HG03060 (cell line): ENCODE data around the gene AP3D1.
"Not testable (repeated sequence)": the region's sequence is repeated elsewhere in the genome, so short reads cannot be mapped to it uniquely, and the experiment has no call there.

Source experiments
- ATAC-seq: cut with Tn5 transposase; IDR thresholded peaks from one replicate; pipeline ENCODE4 v1.9.1; 2021; ENCODE audit warnings: low read depth, moderate number of reproducible peaks; ENCODE audit not compliant: unreplicated experiment

Gene AP3D1

DNA sequence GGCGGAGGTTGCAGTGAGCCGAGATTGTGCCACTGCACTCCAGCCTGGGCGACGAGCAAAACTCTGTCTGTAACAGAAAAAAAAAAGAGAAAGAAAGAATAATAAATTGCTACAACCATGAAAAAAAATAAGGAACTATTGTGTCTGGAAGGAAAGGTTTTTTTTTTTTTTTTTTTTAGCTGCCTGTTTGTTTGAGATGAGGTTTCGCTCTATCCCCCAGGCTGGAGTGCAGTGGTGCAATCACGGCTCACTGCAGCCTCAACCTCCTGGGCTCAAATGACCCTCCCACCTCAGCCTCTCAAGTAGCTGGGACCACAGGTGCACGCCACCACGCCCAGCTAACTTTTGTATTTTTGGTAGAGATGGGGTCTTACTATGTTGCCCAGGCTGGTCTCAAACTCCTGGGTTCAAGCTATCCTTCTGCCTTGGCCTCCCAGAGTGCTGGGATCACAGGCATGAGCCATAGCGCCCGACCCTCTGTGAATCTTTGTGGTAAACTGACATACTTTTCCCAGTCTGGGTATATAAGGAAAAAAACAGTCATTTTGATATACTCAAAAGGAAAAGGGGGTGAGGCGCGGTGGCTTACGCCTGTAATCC lies 59.3 kb downstream of the AP3D1 start:
- not testable (repeated sequence) for ATAC-seq

DNA sequence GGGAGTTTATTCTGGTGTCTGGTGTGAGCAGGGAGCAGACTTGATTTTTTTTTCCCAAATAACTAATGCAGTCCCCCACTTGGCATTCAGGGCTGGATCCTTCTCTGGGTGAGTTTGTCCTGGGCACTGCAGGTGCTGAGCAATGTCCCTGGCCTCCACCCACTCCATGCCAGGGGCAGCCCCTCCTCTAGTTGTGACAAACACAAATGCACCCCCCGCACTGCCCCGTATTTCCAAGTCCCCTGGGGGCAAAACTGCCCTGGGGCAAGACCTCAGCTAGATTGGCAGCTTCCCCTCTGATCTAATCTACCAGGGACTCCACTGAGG lies 61.7 kb downstream of the AP3D1 start:
- no peak for ATAC-seq

DNA sequence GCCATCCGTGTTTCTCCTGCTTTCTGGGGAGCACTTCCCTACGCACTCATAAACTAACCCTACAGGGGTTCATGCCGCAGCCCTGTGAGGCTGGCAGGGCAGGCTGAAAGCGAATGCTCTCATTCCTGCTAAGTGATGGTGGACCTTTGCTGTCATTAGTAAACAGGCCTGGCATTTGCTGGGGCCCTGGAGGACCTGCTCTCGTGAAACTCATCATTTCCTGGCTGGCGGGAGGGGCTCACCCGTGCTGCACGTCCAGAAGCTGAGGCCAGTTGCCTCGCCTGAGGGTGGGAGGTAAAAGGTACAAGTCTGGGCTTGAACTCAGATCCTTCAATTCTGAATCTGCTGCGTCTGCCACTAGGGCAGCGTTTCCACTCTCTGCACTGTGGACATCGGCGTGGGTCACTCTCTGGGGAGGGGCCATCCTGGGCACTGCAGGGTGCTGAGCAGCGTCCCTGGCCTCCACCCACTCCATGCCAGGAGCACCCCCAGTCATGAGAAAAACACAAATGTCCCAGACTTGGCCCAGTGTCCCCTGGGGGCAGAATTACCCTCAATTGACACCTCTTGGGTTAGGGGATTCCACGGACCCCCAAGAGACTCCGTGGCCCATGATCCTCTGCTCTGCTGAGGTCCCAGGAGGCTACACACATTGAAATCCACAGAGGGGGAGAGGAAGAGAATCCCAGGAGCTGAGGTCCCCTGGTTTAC lies 62.2 kb downstream of the AP3D1 start:
- no peak for ATAC-seq

DNA sequence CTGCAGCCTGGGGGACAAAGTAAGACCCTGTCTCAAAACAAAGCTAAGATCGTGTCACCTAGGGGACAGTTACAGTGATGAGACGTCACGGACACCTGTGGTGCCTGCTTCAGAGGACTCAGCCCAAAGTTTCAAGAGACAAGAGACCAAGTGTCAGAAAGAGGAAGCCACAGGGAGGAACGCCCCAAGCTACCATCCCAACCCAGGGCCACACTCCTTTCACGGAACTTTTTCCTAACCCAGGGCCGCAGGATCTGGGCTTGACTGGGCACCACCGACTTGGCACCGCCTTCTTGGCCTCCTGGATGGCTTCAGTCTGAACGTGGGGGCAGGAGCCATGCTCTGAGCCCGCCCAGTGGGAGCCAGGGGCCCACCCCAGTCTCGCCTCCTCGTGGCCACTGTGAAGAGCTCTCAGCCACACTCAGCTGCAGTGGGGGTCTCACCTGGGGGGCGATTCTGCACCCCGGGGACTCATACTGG lies 63.7 kb downstream of the AP3D1 start:
- ATAC-seq = no peak

DNA sequence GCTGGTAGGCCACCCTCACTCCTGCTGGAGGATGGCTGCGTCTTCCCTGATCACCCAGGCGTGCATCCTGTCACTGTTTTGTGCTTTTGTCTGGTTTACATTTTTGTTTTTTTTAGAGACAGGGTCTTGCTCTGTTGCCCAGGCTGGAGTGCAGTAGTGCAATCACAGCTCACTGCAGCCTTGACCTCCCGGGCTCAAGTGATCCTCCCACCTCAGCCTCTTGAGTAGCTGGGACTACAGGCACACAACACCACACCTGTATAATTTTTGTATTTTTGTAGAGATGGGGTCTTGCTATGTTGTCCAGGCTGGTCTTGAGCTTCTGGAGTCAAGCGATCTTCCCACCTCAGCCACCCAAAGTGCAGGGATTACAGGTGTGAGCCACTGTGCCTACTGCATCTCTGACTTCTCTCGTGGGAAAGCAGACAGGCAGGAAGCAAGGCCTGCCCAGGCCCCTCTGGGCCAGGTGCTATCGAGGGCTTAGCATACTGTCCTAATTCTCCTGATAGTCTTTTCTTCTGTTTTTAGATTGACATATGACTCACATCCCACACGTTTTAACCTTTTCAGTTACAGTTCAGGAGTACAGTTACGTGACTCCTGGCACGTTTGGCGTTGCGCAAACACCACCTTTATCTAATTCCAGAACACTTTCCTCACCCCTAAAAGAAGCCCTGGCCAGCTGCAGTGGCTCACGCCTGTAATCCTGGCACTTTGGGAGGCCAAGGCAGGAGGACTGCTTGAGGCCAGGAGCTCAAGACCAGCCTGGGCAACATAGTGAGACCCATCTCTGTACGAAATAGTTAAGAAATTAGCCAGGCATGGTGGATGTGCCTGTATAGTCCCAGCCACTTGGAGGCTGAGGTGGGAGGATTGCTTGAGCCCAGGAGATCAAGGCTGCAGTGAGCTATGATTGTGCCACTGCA lies 64.4 kb downstream of the AP3D1 start:
- not testable (repeated sequence) for ATAC-seq

DNA sequence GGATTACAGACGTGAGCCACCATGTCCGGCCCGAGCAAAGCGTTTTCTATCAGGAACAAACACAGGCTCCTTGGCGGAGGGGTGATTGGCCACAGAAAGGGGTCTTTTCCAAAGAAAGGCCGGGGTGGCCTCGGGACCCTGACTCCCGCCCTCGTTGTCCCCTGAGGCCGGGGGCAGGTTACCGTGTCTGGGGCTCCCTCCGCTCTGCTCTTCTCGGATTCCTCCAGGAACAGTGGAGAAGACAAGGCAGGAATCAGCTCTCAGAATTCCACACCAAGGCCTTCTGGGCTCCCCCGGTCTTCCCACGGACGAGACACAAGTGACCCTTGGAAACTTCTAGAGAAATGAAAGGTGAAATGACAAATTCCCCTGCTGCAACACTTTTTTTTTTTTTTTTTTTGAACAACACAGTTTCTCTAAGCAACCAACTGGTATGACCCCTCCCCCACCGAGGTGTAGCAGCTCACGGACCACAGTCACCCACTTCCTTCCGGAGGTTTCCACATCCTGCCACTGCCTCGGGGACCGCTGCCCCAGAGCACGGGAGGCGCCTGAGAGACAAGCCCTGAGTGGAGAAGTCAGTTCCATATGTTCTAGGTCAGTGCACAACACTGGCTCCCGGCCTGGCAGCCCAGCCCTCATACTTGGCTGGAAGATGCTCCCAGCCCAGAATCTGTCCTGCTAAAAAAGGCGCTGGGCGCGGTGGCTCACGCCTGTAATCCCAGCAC lies 66.2 kb downstream of the AP3D1 start:
- no peak for ATAC-seq

GRCh38 chr19:2083174-2083854 lies 68.1 kb downstream of the AP3D1 start:
- ATAC-seq = no peak

- no peak for ATAC-seq
Observed at GRCh38 chr19:2081873-2082810, 69.2 kb downstream of the AP3D1 start.

- ATAC-seq = no peak
Observed at GRCh38 chr19:2080336-2080988, 70.9 kb downstream of the AP3D1 start.

- ATAC-seq = no peak
Observed at GRCh38 chr19:2079865-2080301, 71.5 kb downstream of the AP3D1 start.

DNA sequence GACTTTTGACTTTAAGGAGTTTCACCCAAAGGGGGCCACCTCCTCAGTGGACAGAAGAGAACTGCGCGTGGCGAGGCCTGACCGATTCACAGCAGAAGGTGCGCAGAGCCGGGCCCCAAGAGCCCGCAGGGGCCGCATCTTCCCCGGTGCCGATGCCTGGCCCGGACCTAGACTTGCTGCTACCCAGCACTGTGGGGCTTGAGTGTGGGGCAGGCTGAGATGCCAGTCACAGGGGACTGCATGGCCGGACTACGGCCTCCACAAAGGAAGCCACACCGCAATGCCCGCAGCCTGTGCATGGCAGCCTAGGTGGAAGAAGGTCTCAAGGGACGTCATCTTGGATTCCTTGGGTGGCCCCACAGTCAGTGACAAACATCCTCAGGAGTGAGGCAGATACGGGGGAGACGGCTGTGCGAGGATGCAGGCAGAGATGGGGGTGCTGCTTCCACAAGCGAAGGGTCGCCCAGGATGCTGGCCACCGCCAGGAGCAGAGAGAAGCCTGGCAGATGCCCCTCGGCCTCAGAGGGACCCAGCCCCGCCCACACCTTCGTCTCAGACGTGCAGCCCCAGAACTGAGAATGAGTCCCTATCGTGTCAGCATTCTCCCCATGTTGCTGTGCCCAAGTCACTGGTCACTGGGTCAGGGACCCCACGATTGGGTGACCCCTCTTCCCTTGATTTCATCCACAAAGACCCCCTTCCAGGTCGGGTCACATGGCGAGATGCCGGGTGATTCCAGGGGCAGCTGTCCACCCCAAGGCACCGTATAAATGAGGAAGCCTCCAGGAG lies 72.1 kb downstream of the AP3D1 start:
- no peak for ATAC-seq

GRCh38 chr19:2077833-2078619 lies 73.3 kb downstream of the AP3D1 start:
- ATAC-seq = no peak

DNA sequence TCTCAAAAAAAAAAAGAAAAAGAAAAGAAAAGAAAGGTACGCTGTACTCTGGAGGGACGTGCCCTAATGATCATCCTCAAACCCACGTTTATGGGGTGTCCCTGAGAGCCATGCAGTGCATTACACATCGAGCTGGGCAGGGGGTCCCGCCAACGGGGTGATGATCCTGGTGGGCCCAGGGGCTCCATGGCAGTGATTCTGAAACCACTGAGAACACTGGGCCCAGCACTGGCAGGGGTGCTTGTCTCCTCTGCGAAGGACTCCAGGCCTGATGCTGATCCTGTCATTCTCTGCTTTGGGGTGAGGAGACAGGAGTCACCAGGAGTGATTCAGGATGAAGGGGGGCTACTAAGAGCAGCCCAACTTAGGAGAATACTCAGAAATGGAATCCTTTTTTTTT lies 74.0 kb downstream of the AP3D1 start:
- ATAC-seq = no peak

DNA sequence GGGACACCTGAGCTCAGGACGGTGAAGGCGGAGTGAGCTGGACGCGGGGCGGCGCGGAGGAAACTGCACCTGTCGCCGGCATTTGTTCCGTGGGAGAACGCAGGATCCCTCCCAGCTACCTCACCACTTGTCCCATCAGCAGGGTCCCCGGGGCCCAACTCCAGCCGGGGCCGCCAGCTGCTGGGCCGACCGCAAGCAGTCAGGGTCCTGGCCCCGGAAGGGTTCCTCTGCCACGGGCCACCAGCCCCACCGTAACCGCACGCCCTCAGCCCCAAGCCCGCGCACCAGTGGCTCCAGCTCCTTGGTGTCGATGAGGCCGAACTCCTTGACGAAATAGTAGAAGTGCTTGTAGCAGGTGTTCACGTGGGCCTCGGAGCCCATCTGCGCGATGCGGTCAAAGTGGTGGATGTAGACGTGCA lies 74.8 kb downstream of the AP3D1 start:
- ATAC-seq = no peak

- ATAC-seq = no peak
Observed at GRCh38 chr19:2072757-2073551, 78.4 kb downstream of the AP3D1 start.

DNA sequence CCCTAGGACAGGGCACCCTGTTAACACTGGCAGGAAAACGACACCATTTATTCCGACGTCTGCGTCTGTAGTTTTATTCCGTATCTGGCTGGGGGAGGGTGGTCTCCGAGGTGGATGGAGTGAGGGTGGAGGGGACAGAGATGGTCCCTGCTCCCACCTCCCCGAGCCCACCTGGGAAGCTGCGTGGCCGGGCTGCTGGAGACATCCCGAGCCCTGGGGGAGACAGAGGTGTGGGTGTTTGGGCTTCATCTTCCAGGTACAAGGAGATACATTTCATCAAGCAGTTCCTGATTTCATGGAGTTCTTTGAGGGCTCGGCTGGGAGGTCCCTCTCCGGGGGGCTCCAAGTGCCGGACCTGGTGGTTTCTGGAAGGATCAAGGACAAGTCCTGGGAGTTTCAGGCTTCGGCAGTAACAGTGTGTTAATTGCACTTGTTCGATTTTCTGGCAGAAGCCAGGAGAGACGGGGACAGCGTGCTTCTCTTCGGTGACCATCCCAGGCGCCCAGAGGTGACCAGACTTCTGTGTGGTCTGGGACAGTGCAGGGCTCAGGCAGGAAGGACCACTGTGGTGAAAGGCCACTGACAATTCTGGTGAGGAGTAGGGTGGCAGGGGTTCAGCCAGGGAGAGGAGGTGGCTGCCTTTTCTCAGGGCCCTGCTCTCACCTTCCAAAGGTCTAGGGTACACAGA lies 80.2 kb downstream of the AP3D1 start:
- ATAC-seq = no peak
